Heart left ventricle (tissue), 13 donors: ENCODE measurements around the gene ICA1.

Source experiments
- CTCF ChIP-seq, 12 donors: fragments of 200-600 bp; sonication (generic) in 4 of 12; IDR thresholded peaks; one replicate each; pipeline versions ENCODE4 v1.5.0 to v1.8.0; 2018 to 2022; ENCODE audit warnings: antibody characterized with exemption in 12 of 12, mild to moderate bottlenecking in 5 of 12
- POLR2A ChIP-seq, 2 donors: fragments of 450-650 bp; IDR thresholded peaks; one replicate each; pipeline ENCODE4 v1.6.1; 2017; ENCODE audit warnings: antibody characterized with exemption in 2 of 2, mild to moderate bottlenecking in 2 of 2, moderate library complexity in 2 of 2
- donor health status: ischemic (EF 13 %, LVEDD 7.1; RV severe dilation, severe dysfunction).
- donor health status: DM: no; HTN: yes; CAD: no.
- donor health status: DM: no; HTN: no; CAD: no.
- donor health status: ischemic (EF 25% LVEDD 6.9; RV normal size, moderate dysfunction).
- donor health status: ischemic (EF 25% LVEDD 5.7; RV mildly dilated, moderate dysfunction).
- donor health status: ischemic (EF 35%, LVEDD 5.7; RV mildly dilated, moderate dysfunction).
- donor health status: nonischemic (EF 11% LVEDD 7.7; RV severe dilation, severe dysfunction).
- donor health status: DM: yes; HTN: yes; CAD: no.
- donor health status: PGD.
- donor health status: ischemic (EF 29% LVEDD 5.4; RV normal size, mild dysfunction).
- donor health status: nonischemic (EF 23%, LVEDD 6.1; RV moderate dilation, normal function).

- TF ChIP-seq POLR2A (IDR thresholded peaks at IDR 0.05) (no peak), CTCF (IDR thresholded peaks at IDR 0.05) (no peak)
These were observed 115.7 kb downstream of the ICA1 start for GRCh38 chr7:8146106-8146787.
